Stomach smooth muscle (tissue), 2 donors: ENCODE measurements around the gene GRAMD1C.

Experiments used
- H3K27ac ChIP-seq: one replicate; pipeline ENCODE4 v1.7.0; 2013; ENCODE audit warnings: mild to moderate bottlenecking, low read length, inconsistent platforms
- H3K27me3 ChIP-seq, 2 donors: one replicate each; pipeline ENCODE4 v1.7.0; 2013; ENCODE audit warnings: low read length in 2 of 2; ENCODE audit not compliant: insufficient read depth in 2 of 2, control insufficient read depth in 1 of 2
- H3K36me3 ChIP-seq, 2 donors: one replicate each; pipeline ENCODE4 v1.7.0; 2013; ENCODE audit warnings: low read length in 2 of 2; ENCODE audit not compliant: control insufficient read depth in 2 of 2, insufficient read depth in 2 of 2
- H3K4me1 ChIP-seq: one replicate; pipeline ENCODE4 v1.7.0; 2013; ENCODE audit warnings: low read length; ENCODE audit not compliant: control insufficient read depth, insufficient read depth
- H3K4me3 ChIP-seq, 2 donors: one replicate each; pipeline ENCODE4 v1.7.0; 2013; ENCODE audit warnings: low read length in 2 of 2
- H3K9ac ChIP-seq, 2 donors: one replicate each; pipeline ENCODE4 v1.7.0; 2013; ENCODE audit warnings: low read length in 2 of 2, mild to moderate bottlenecking in 1 of 2
- H3K9me3 ChIP-seq, 2 donors: one replicate each; pipeline ENCODE4 v1.7.0; 2013; ENCODE audit warnings: low read length in 2 of 2; ENCODE audit not compliant: control insufficient read depth in 2 of 2
- donor health status: healthy.
- donor health status: Pancreatic carcinoma.

GRAMD1C gene

GRCh38 chr3:113948015-113948917 is 109.7 kb downstream of the GRAMD1C start:
- Histone ChIP-seq H3K4me1 (peaks cover 12% of the 10 kb centered on the region), H3K36me3 (no peaks in the 10 kb centered on the region), H3K4me3 (peak overlapping the region; percentile 50 to 83), H3K9me3 (no peaks in the 10 kb centered on the region), H3K9ac (peak overlapping the region in 1 of 2 donors; percentile 20), H3K27ac (no peak overlapping the region), H3K27me3 (no peaks in the 10 kb centered on the region)

GRCh38 chr3:113952921-113953320 is 114.3 kb downstream of the GRAMD1C start:
- Histone ChIP-seq H3K27me3 (no peaks in the 10 kb centered on the region), H3K4me3 (no peak overlapping the region), H3K36me3 (peaks cover 0 to 4% of the 10 kb centered on the region in 2 donors), H3K9ac (no peak overlapping the region), H3K4me1 (peaks cover 8% of the 10 kb centered on the region), H3K27ac (no peak overlapping the region), H3K9me3 (no peaks in the 10 kb centered on the region)

DNA sequence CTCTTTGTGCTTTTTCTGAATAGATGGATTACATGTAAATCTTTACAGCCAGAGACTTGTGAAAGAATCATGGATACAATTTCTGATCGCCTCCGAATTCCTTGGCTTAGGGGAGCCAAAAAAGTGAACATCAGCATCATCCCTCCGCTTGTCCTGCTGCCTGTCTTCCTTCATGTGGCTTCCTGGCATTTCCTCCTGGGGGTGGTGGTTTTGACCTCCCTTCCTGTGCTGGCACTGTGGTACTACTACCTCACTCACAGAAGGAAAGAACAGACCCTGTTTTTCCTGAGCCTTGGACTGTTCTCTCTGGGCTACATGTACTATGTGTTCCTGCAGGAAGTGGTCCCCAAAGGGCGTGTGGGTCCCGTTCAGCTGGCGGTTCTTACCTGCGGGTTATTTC is 115.1 kb downstream of the GRAMD1C start:
- Histone ChIP-seq H3K9ac (no peak overlapping the region), H3K4me1 (peaks cover 2% of the 10 kb centered on the region), H3K27me3 (no peaks in the 10 kb centered on the region), H3K9me3 (no peaks in the 10 kb centered on the region), H3K4me3 (no peak overlapping the region), H3K27ac (no peak overlapping the region), H3K36me3 (peaks cover 0 to 4% of the 10 kb centered on the region in 2 donors)

GRCh38 chr3:113954091-113954685 is 115.6 kb downstream of the GRAMD1C start:
- Histone ChIP-seq H3K36me3 (peaks cover 0 to 4% of the 10 kb centered on the region in 2 donors), H3K9me3 (no peaks in the 10 kb centered on the region), H3K4me1 (no peaks in the 10 kb centered on the region), H3K27ac (no peak overlapping the region), H3K4me3 (no peak overlapping the region), H3K27me3 (no peaks in the 10 kb centered on the region), H3K9ac (no peak overlapping the region)

DNA sequence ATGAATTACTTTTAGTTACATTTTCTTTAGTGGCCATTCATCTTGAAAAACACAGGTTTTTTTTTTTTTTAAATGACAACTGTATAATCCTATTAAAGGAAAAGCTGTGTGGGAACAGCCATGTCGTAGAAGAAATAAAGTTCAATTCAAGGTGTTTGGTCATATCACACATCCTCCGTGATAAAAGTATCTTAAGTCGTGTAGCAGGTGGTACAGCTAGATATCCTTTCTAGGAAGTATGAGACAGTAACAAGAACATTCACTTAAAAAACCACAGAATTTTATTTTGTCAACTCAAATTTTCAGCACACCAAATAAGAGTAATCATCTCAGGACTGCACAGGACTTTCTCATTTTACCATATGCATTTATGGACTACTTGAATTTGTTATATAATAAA is 125.3 kb downstream of the GRAMD1C start:
- H3K36me3 ChIP-seq, result peaks cover 0 to 5% of the 10 kb centered on the region in 2 donors
- no peak overlapping the region for H3K27ac ChIP-seq
- H3K9ac ChIP-seq, result no peak overlapping the region
- no peaks in the 10 kb centered on the region for H3K9me3 ChIP-seq
- H3K27me3 ChIP-seq, result no peaks in the 10 kb centered on the region
- H3K4me1 ChIP-seq, result no peaks in the 10 kb centered on the region
- no peak overlapping the region for H3K4me3 ChIP-seq

GRCh38 chr3:113966172-113966571 is 127.6 kb downstream of the GRAMD1C start:
- no peak overlapping the region for H3K27ac ChIP-seq
- no peaks in the 10 kb centered on the region for H3K9me3 ChIP-seq
- no peak overlapping the region for H3K9ac ChIP-seq
- no peaks in the 10 kb centered on the region for H3K27me3 ChIP-seq
- no peaks in the 10 kb centered on the region for H3K4me1 ChIP-seq
- no peak overlapping the region for H3K4me3 ChIP-seq
- H3K36me3 ChIP-seq, result peaks cover 0 to 5% of the 10 kb centered on the region in 2 donors

- no peaks in the 10 kb centered on the region for H3K27me3 ChIP-seq
- H3K9ac ChIP-seq, result no peak overlapping the region
- H3K4me3 ChIP-seq, result no peak overlapping the region
- H3K4me1 ChIP-seq, result no peaks in the 10 kb centered on the region
- H3K36me3 ChIP-seq, result peaks cover 0 to 5% of the 10 kb centered on the region in 2 donors
- no peak overlapping the region for H3K27ac ChIP-seq
- no peaks in the 10 kb centered on the region for H3K9me3 ChIP-seq
Observed at GRCh38 chr3:113968986-113969385, 130.4 kb downstream of the GRAMD1C start.

- Histone ChIP-seq H3K36me3 (peaks cover 9 to 36% of the 10 kb centered on the region in 2 donors), H3K4me3 (no peak overlapping the region), H3K27me3 (no peaks in the 10 kb centered on the region), H3K4me1 (no peaks in the 10 kb centered on the region), H3K9ac (no peak overlapping the region), H3K9me3 (no peaks in the 10 kb centered on the region), H3K27ac (no peak overlapping the region)
Observed at GRCh38 chr3:113977822-113978221, 139.2 kb downstream of the GRAMD1C start.

- no peak overlapping the region for H3K4me3 ChIP-seq
- no peak overlapping the region for H3K9ac ChIP-seq
- H3K27me3 ChIP-seq, result no peaks in the 10 kb centered on the region
- no peaks in the 10 kb centered on the region for H3K9me3 ChIP-seq
- no peak overlapping the region for H3K27ac ChIP-seq
- H3K4me1 ChIP-seq, result no peaks in the 10 kb centered on the region
- H3K36me3 ChIP-seq, result peaks cover 9 to 36% of the 10 kb centered on the region in 2 donors
Observed at GRCh38 chr3:113979916-113980315, 141.3 kb downstream of the GRAMD1C start.

GRCh38 chr3:113981803-113982202 is 143.2 kb downstream of the GRAMD1C start:
- Histone ChIP-seq H3K4me3 (no peak overlapping the region), H3K9ac (no peak overlapping the region), H3K4me1 (no peaks in the 10 kb centered on the region), H3K27ac (no peak overlapping the region), H3K36me3 (peaks cover 12 to 36% of the 10 kb centered on the region in 2 donors), H3K27me3 (no peaks in the 10 kb centered on the region), H3K9me3 (no peaks in the 10 kb centered on the region)

DNA sequence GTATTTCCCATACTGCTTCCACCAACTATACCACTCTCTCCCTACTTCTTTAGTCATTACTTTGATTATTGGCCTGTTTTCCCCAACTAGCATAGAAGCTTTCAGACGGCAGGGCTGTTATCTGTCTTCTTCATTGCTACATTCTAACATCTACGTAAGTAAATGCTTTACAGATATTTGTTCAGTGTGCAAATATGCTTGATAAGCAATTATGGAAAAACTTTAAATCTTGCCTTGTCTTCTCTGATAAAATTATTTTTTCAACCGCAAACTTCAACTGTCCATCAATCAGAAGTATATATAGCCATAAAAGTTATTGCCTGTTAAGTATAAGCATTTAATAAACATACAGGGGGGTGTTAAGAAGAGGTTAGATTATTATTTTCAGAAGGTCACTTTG is 145.0 kb downstream of the GRAMD1C start:
- Histone ChIP-seq H3K4me3 (no peak overlapping the region), H3K9me3 (no peaks in the 10 kb centered on the region), H3K4me1 (no peaks in the 10 kb centered on the region), H3K27me3 (no peaks in the 10 kb centered on the region), H3K36me3 (peaks cover 6 to 25% of the 10 kb centered on the region in 2 donors), H3K9ac (no peak overlapping the region), H3K27ac (no peak overlapping the region)
